ENCODE measurements around the gene SLC34A3. TPM values are rescaled to one million over a fixed set of nuclear protein-coding genes. Genes with fewer than 3 reads are reported as not detected.
A peak's percentile ranks its signal among the peaks of the same experiment; 100 is the strongest.

SLC34A3 gene
- total RNA-seq, 1 experiment from 2014 or later = 2.5 TPM

DNA sequence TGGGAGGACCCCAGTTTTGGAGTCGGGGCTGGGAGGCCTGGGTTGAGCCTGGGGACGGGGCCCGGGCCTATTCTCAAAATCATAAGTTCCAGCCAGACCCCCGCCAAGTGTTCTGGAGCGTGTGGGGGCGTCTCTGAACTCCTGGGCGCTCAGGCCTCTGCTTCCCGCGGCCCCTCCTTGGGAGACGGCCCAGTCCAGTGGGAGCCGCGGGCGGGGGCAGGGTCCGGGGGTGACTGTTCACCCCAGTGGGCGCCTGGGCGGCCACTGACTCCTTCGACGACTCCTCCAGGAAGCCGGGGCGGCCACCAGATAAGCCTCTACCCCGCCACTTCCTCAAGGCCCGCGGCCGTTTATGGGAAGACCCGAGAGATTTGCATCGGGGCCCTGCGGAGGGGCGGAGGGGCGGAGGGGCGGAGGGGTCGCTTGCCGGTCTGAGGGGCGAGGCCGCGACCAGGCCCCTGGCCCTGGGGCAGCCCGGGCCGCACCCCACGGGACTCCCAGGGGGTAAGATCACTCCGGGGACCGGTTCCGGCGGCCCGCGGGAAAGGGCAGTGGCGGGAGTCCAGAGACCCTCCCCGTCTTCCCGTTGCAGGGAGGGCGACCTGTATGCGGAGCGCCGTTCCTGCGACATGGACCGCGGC lies 47.5 kb downstream of the SLC34A3 start:
- CTCF ChIA-PET = interaction anchor here (0.6 to 1.1 kb wide), 3 partner anchors 42 to 254 kb away, joined by 3 to 11 read pairs (median 10); no protein-coding TSS in a partner anchor
- Histone ChIP-seq H3K27ac (peak overlapping the region; percentile 48), H3F3A (ENCODE audit: insufficient read depth, low read depth) (peaks cover 24% of the 10 kb centered on the region), H3K79me2 (ENCODE audit: low read depth) (peaks cover 26% of the 10 kb centered on the region; the same call in 1 of the 2 replicates), H3K9me3 (ENCODE audit: insufficient read depth, low read depth) (no peaks in the 10 kb centered on the region), H2AFZ (peak overlapping the region; percentile 74), H3K27me3 (ENCODE audit: insufficient read depth, low read depth) (no peaks in the 10 kb centered on the region), H3K4me1 (replicated peaks; ENCODE audit: insufficient read depth) (peaks cover 16% of the 10 kb centered on the region), H3K9me2 (ENCODE audit: insufficient read depth) (no peaks in the 10 kb centered on the region), H4K20me1 (ENCODE audit: insufficient read depth) (peaks cover 2% of the 10 kb centered on the region; the same call in 1 of the 2 replicates), H3K4me2 (peak overlapping the region; percentile 83), H3K36me3 (ENCODE audit: low read depth) (peaks cover 7% of the 10 kb centered on the region; the same call in 1 of the 2 replicates), H3K4me3 (peak overlapping the region; percentile 89)
- intact Hi-C loops (cut with micrococcal nuclease; ENCODE audit: unreplicated experiment) = no loop called here
- TF ChIP-seq EZH2 (IDR thresholded peaks at IDR 0.05; ENCODE audit: low read depth) = no peak
- TF ChIP-seq, protein P1, sequence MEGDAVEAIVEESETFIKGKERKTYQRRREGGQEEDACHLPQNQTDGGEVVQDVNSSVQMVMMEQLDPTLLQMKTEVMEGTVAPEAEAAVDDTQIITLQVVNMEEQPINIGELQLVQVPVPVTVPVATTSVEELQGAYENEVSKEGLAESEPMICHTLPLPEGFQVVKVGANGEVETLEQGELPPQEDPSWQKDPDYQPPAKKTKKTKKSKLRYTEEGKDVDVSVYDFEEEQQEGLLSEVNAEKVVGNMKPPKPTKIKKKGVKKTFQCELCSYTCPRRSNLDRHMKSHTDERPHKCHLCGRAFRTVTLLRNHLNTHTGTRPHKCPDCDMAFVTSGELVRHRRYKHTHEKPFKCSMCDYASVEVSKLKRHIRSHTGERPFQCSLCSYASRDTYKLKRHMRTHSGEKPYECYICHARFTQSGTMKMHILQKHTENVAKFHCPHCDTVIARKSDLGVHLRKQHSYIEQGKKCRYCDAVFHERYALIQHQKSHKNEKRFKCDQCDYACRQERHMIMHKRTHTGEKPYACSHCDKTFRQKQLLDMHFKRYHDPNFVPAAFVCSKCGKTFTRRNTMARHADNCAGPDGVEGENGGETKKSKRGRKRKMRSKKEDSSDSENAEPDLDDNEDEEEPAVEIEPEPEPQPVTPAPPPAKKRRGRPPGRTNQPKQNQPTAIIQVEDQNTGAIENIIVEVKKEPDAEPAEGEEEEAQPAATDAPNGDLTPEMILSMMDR (conservative IDR thresholded peaks at IDR 0.05) = no peak
- no peak for DNase-seq
- TSS peak; percentile 46 for BruUV-seq (replicated peaks)
- POLR2A ChIA-PET (ENCODE audit: unreplicated experiment) = interaction anchor here (0.7 to 1.0 kb wide), 5 partner anchors 9 to 264 kb away, joined by 3 to 9 read pairs (median 4); partner anchors contain the start of genes NRARP and TUBB4B

GRCh38 chr9:137278721-137279711 lies 48.3 kb downstream of the SLC34A3 start:
- Histone ChIP-seq H3K79me2 (ENCODE audit: low read depth) (peaks cover 26% of the 10 kb centered on the region; the same call in 1 of the 2 replicates), H3K4me3 (peak overlapping the region; percentile 89; the same call in 1 of the 2 replicates), H3K4me2 (peak overlapping the region; percentile 83), H3K4me1 (replicated peaks; ENCODE audit: insufficient read depth) (peaks cover 16% of the 10 kb centered on the region), H3K9me2 (ENCODE audit: insufficient read depth) (no peaks in the 10 kb centered on the region), H3F3A (ENCODE audit: insufficient read depth, low read depth) (peaks cover 24% of the 10 kb centered on the region), H3K27me3 (ENCODE audit: insufficient read depth, low read depth) (no peaks in the 10 kb centered on the region), H4K20me1 (ENCODE audit: insufficient read depth) (no peaks in the 10 kb centered on the region), H3K36me3 (ENCODE audit: low read depth) (peaks cover 7% of the 10 kb centered on the region; the same call in 1 of the 2 replicates), H3K27ac (no peak overlapping the region), H2AFZ (no peak overlapping the region), H3K9me3 (ENCODE audit: insufficient read depth, low read depth) (no peaks in the 10 kb centered on the region)
- TF ChIP-seq, protein P1 (conservative IDR thresholded peaks at IDR 0.05) = no peak
- no peak for TF ChIP-seq EZH2 (IDR thresholded peaks at IDR 0.05; ENCODE audit: low read depth)
- no TSS peak for BruUV-seq (replicated peaks)
- intact Hi-C loops (cut with micrococcal nuclease; ENCODE audit: unreplicated experiment) = no loop called here
- DNase-seq = no peak
- POLR2A ChIA-PET (ENCODE audit: unreplicated experiment) = no interaction called here
- CTCF ChIA-PET = no interaction called here

- Histone ChIP-seq H3K27me3 (ENCODE audit: insufficient read depth, low read depth) (no peaks in the 10 kb centered on the region), H2AFZ (no peak overlapping the region), H3K4me1 (replicated peaks; ENCODE audit: insufficient read depth) (peaks cover 16% of the 10 kb centered on the region), H3K4me2 (no peak overlapping the region), H3K4me3 (no peak overlapping the region), H3F3A (ENCODE audit: insufficient read depth, low read depth) (peaks cover 22% of the 10 kb centered on the region), H3K9me3 (ENCODE audit: insufficient read depth, low read depth) (no peaks in the 10 kb centered on the region), H4K20me1 (ENCODE audit: insufficient read depth) (no peaks in the 10 kb centered on the region), H3K27ac (no peak overlapping the region), H3K36me3 (ENCODE audit: low read depth) (peaks cover 7% of the 10 kb centered on the region; the same call in 1 of the 2 replicates), H3K79me2 (ENCODE audit: low read depth) (peaks cover 26% of the 10 kb centered on the region; the same call in 1 of the 2 replicates), H3K9me2 (ENCODE audit: insufficient read depth) (no peaks in the 10 kb centered on the region)
- ChIA-PET POLR2A (ENCODE audit: unreplicated experiment) (no interaction called here), CTCF (no interaction called here)
- no peak for DNase-seq
- no TSS peak for BruUV-seq (replicated peaks)
- TF ChIP-seq, protein P1 (conservative IDR thresholded peaks at IDR 0.05) = no peak
- no peak for TF ChIP-seq EZH2 (IDR thresholded peaks at IDR 0.05; ENCODE audit: low read depth)
- intact Hi-C loops (cut with micrococcal nuclease; ENCODE audit: unreplicated experiment) = no loop called here
These were observed 49.2 kb downstream of the SLC34A3 start for GRCh38 chr9:137279741-137280473.

Data from PC-9 (cell line).